Testis (tissue), 3 donors: ENCODE results near the gene TNFAIP8L1. TPM values are rescaled to one million over a fixed set of nuclear protein-coding genes. Genes with fewer than 3 reads are reported as not detected.
A peak's percentile ranks its signal among the peaks of the same experiment; 100 is the strongest.

Source experiments
- DNase-seq: peaks from one replicate; pipeline ENCODE4 v3.0.0-alpha.2; 2019
- H3K27ac ChIP-seq, 2 donors: fragments of 200-600 bp; sonication (generic); one replicate each; pipeline ENCODE4 v1.5.1; 2019
- H3K27me3 ChIP-seq: fragments of 200-600 bp; sonication (generic); one replicate; pipeline ENCODE4 v1.5.1; 2019
- H3K36me3 ChIP-seq: fragments of 200-600 bp; sonication (generic); one replicate; pipeline ENCODE4 v1.5.1; 2017; ENCODE audit warnings: low read depth; ENCODE audit errors: missing control alignments
- H3K4me1 ChIP-seq: fragments of 200-600 bp; sonication (generic); one replicate; pipeline ENCODE4 v1.5.1; 2019
- H3K4me3 ChIP-seq, 2 donors: fragments of 200-600 bp; sonication (generic); one replicate each; pipeline ENCODE4 v1.5.1; 2017 to 2019
- H3K9me3 ChIP-seq: fragments of 200-600 bp; sonication (generic); one replicate; pipeline ENCODE4 v1.5.1; 2017
- POLR2A ChIP-seq: fragments of 450-650 bp; IDR thresholded peaks from one replicate; pipeline ENCODE4 v1.6.1; 2017; ENCODE audit warnings: antibody characterized with exemption, mild to moderate bottlenecking, moderate library complexity
- WGBS, 2 donors: methylation state at CpG; one replicate each; pipeline ENCODE4 v1.1.5; 2018; 5-methylcytosine and 5-hydroxymethylcytosine counted together
- intact Hi-C: fragments of 100-400 bp; cut with DNase I; formaldehyde crosslinking; loops from one replicate; pipeline ENCODE4 v1.15.1; 2023; ENCODE audit warnings: low total_unique reads
- polyA plus RNA-seq: library from polyadenylated mRNA; stranded (reverse); fragments of 350-450 nt; fragmentation: Illumina TruSeq; extraction: RNeasy Lipid Tissue Mini Kit (QIAGEN cat#74804); gene quantifications from one replicate; pipeline ENCODE4 v1.2.3, GENCODE V29; 2014; ENCODE audit warnings: low read depth, low replicate concordance; ENCODE audit not compliant: insufficient read depth
- total RNA-seq, 2 donors: library from RNA; depleted of rRNA; stranded (reverse); fragments of >200 nt; gene quantifications; one replicate each; pipeline ENCODE4 v1.2.3, GENCODE V29; 2016
- TF ChIP-seq, protein P1 (sequence below), 3 experiments: fragments of 450-650 bp in 2 of 3; fragments of 200-600 bp in 1 of 3; sonication (generic) in 1 of 3; IDR thresholded peaks; one replicate each; pipeline ENCODE4 v1.5.1; 2016 to 2019; ENCODE audit warnings: antibody characterized with exemption in 3 of 3, mild to moderate bottlenecking in 2 of 3, moderate library complexity in 1 of 3

The TNFAIP8L1 gene
- total and polyA plus RNA-seq, 3 donors from 2014 or later, result 9.7 to 15.9 (median 13.4) TPM

DNA sequence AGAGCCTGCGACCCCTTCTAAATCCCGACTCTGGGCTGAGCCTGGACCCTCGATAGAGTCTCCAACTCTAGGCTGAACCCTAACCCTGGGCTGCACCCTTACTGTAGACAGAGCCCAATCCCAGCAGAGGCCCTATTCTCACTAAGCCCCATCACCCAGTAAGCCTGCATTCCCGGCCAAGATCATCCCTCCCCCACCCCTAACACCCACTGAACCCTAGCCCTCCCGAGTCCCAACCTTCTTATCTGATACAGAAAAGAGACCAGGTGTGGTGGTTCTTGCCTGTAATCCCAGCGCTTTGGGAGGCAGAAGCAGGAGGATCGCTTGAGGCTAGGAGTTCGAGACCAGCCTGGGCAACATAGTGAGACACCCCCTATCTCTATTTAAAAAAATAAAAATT, 2.6 kb upstream of the TNFAIP8L1 start:
- no peak for DNase-seq
- intact Hi-C loops, result loop anchor here (5.0 kb wide), 1 partner anchor 59 kb away; no protein-coding TSS in a partner anchor
- H3K27ac ChIP-seq, result no peak overlapping the region

DNA sequence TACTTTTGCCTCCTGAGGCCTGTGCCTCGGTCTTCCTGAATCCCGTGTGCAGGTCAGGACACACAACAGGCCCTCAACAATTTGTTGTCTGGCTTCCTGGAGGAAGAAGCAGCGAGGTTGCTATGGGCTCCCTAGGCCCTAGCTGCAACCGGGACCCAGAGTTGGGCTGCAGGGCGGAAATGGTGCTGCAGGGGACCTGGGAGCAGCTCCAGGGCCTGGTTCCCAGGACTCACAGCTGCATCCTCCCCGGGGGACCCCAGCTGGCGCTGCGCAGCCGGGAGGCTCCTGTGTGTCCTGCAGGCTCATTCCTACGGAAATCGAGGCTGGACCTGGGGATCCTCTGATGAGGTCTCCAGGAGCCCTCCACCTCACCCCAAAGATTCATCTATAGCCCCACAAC, 999 bp upstream of the TNFAIP8L1 start:
- H3K4me3 ChIP-seq, result no peak overlapping the region
- intact Hi-C loops, result loop anchor here (5.0 kb wide), 1 partner anchor 61 kb away; no protein-coding TSS in a partner anchor
- 32 to 47% methylated on average over 4 to 11 of the region's 11 CpGs for WGBS, 2 donors
- H3K36me3 ChIP-seq, result no peaks in the 10 kb centered on the region
- TF ChIP-seq POLR2A, result no peak
- TF ChIP-seq, protein P1, sequence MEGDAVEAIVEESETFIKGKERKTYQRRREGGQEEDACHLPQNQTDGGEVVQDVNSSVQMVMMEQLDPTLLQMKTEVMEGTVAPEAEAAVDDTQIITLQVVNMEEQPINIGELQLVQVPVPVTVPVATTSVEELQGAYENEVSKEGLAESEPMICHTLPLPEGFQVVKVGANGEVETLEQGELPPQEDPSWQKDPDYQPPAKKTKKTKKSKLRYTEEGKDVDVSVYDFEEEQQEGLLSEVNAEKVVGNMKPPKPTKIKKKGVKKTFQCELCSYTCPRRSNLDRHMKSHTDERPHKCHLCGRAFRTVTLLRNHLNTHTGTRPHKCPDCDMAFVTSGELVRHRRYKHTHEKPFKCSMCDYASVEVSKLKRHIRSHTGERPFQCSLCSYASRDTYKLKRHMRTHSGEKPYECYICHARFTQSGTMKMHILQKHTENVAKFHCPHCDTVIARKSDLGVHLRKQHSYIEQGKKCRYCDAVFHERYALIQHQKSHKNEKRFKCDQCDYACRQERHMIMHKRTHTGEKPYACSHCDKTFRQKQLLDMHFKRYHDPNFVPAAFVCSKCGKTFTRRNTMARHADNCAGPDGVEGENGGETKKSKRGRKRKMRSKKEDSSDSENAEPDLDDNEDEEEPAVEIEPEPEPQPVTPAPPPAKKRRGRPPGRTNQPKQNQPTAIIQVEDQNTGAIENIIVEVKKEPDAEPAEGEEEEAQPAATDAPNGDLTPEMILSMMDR (IDR thresholded peaks at IDR 0.05), result no peak
- DNase-seq, result no peak
- peak overlapping the region in 1 of 2 donors; percentile 20 for H3K27ac ChIP-seq
- H3K4me1 ChIP-seq, result peaks cover 13% of the 10 kb centered on the region
- H3K9me3 ChIP-seq, result no peaks in the 10 kb centered on the region
- no peaks in the 10 kb centered on the region for H3K27me3 ChIP-seq

More for the DNA sequence above, 2.6 kb upstream of the TNFAIP8L1 start:
- peaks cover 13% of the 10 kb centered on the region for H3K4me1 ChIP-seq
- H3K9me3 ChIP-seq, result no peaks in the 10 kb centered on the region
- no peaks in the 10 kb centered on the region for H3K27me3 ChIP-seq
- H3K36me3 ChIP-seq, result no peaks in the 10 kb centered on the region
- TF ChIP-seq, protein P1 (IDR thresholded peaks at IDR 0.05), result no peak
- no peak for TF ChIP-seq POLR2A
- 53 to 58% methylated on average over 7 to 8 of the region's 8 CpGs for WGBS, 2 donors
- H3K4me3 ChIP-seq, result no peak overlapping the region

- no peaks in the 10 kb centered on the region for H3K36me3 ChIP-seq
- H3K9me3 ChIP-seq, result no peaks in the 10 kb centered on the region
- TF ChIP-seq POLR2A, result no peak
- TF ChIP-seq, protein P1 (IDR thresholded peaks at IDR 0.05), result no peak
- WGBS, 2 donors, result 9 to 10% methylated on average over 13 to 39 of the region's 39 CpGs
- H3K4me1 ChIP-seq, result peaks cover 13% of the 10 kb centered on the region
- peak overlapping the region in 1 of 2 donors; percentile 42 for H3K27ac ChIP-seq
- no peaks in the 10 kb centered on the region for H3K27me3 ChIP-seq
- intact Hi-C loops, result loop anchor here (5.0 kb wide), 1 partner anchor 62 kb away; no protein-coding TSS in a partner anchor
- no peak for DNase-seq
- H3K4me3 ChIP-seq, result peak overlapping the region; percentile 63 to 68
Observed at GRCh38 chr19:4639531-4640246, 373 bp downstream of the TNFAIP8L1 start.

- WGBS, 2 donors, result 62 to 84% methylated on average over 6 to 15 of the region's 17 CpGs
- intact Hi-C loops, result no loop called here
- Histone ChIP-seq H3K4me3 (peak overlapping the region; percentile 63 to 68), H3K27me3 (no peaks in the 10 kb centered on the region), H3K27ac (peak overlapping the region in 1 of 2 donors; percentile 42), H3K9me3 (no peaks in the 10 kb centered on the region), H3K4me1 (peaks cover 13% of the 10 kb centered on the region), H3K36me3 (no peaks in the 10 kb centered on the region)
- TF ChIP-seq POLR2A, result no peak
- TF ChIP-seq, protein P1 (IDR thresholded peaks at IDR 0.05), result no peak
- no peak for DNase-seq
Observed at GRCh38 chr19:4640247-4641000, 1.1 kb downstream of the TNFAIP8L1 start.
